ENCODE data around the gene NAV1. TPM values are rescaled to one million over a fixed set of nuclear protein-coding genes. Genes with fewer than 3 reads are reported as not detected.
"Not testable (repeated sequence)": the region's sequence is repeated elsewhere in the genome, so short reads cannot be mapped to it uniquely, and the experiment has no call there.

Gene NAV1
- polyA plus RNA-seq, 1 donor (not counting 4 experiments of a cell fraction or from before 2014, with no cell fraction given), result 13.2 TPM

DNA sequence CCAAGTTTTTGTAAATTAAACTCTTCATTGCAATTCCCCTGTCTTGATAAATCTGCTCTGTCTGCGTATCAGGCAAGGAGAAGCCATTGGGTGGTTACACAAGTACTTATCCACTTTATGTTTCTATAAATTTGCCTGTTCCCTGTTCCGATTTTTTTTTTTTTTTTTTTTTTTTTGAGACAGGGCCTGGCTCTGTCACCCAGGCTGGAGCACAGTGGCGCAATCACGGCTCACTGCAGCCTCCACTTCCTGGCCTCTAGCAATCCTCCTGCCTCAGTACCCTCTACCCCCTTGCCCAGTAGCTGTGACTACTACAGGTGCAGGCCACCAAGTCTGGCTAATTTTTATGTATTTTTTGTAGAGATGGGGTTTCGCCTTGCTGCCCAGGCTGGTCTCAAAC is 20.9 kb upstream of the NAV1 start:
- peak overlapping the region; percentile 54 for H2AFZ ChIP-seq (ENCODE audit: control insufficient read depth, low read length)
- DNase-seq (ENCODE audit: low read depth, low spot score), result no peak
- peak overlapping the region; percentile 68 for H3K27ac ChIP-seq (ENCODE audit: control insufficient read depth, insufficient read depth, low read length)
- no peaks in the 10 kb centered on the region for H3K79me2 ChIP-seq (ENCODE audit: control insufficient read depth, insufficient read depth, low read length)
- H3K9me3 ChIP-seq (ENCODE audit: control insufficient read depth, low read depth, low read length), result no peaks in the 10 kb centered on the region
- peak overlapping the region; percentile 62 for H3K4me2 ChIP-seq (ENCODE audit: control insufficient read depth, extremely low read depth, insufficient read depth, low read depth, low read length)
- peaks cover 32% of the 10 kb centered on the region for H3K4me1 ChIP-seq (ENCODE audit: control insufficient read depth, extremely low read depth, insufficient read depth, low read length)
- H3K9ac ChIP-seq (ENCODE audit: control insufficient read depth, extremely low read depth, insufficient read depth, low read length), result peak overlapping the region; percentile 37
- no peaks in the 10 kb centered on the region for H3K27me3 ChIP-seq (ENCODE audit: control insufficient read depth, extremely low read depth, insufficient read depth, low read length)
- H3K9me1 ChIP-seq (ENCODE audit: control insufficient read depth, extremely low read depth, insufficient read depth, low read length), result no peaks in the 10 kb centered on the region
- dilution Hi-C loops (cut with MboI; ENCODE audit: extremely low pct_ligation_motif_present, low sequenced_read_pairs), result no loop called here
- H3K4me3 ChIP-seq (ENCODE audit: control insufficient read depth in 2 of 3, extremely low read depth in 1 of 3, insufficient read depth in 2 of 3, low read depth in 1 of 3, low read length in 3 of 3), result no peak overlapping the region
- no peaks in the 10 kb centered on the region for H4K20me1 ChIP-seq (ENCODE audit: control insufficient read depth, extremely low read depth, insufficient read depth, low read length)
- H3K36me3 ChIP-seq (ENCODE audit: control insufficient read depth in 2 of 2, extremely low read depth in 1 of 2, insufficient read depth in 2 of 2, low read length in 2 of 2), result no peaks in the 10 kb centered on the region
- FAIRE-seq, result no peak
- TF ChIP-seq EZH2 (IDR thresholded peaks at IDR 0.05; ENCODE audit: low read length), result no peak
- TF ChIP-seq, protein P1, sequence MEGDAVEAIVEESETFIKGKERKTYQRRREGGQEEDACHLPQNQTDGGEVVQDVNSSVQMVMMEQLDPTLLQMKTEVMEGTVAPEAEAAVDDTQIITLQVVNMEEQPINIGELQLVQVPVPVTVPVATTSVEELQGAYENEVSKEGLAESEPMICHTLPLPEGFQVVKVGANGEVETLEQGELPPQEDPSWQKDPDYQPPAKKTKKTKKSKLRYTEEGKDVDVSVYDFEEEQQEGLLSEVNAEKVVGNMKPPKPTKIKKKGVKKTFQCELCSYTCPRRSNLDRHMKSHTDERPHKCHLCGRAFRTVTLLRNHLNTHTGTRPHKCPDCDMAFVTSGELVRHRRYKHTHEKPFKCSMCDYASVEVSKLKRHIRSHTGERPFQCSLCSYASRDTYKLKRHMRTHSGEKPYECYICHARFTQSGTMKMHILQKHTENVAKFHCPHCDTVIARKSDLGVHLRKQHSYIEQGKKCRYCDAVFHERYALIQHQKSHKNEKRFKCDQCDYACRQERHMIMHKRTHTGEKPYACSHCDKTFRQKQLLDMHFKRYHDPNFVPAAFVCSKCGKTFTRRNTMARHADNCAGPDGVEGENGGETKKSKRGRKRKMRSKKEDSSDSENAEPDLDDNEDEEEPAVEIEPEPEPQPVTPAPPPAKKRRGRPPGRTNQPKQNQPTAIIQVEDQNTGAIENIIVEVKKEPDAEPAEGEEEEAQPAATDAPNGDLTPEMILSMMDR (optimal IDR thresholded peaks at IDR 0.05 in 1 of 3, IDR thresholded peaks at IDR 0.05 in 1 of 3, conservative IDR thresholded peaks at IDR 0.05 in 1 of 3; ENCODE audit: extremely low read depth in 1 of 3, insufficient read depth in 2 of 3, low read length in 3 of 3), result no peak

DNA sequence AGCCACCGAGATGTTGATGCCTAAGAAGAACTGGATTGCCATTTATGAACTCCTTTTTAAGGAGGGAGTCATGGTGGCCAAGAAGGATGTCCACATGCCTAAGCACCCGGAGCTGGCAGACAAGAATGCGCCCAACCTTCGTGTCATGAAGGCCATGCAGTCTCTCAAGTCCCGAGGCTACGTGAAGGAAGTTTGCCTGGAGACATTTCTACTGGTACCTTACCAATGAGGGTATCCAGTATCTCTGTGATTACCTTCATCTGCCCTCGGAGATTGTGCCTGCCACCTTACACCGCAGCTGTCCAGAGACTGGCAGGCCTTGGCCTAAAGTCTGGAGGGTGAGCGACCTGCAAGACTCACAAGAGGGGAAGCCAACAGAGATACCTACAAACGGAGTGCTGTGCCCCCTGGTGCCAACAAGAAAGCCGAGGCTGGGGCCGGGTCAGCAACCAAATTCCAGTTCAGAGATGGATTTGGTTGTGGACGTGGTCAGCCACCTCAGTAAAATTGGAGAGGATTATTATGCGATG is 18.8 kb upstream of the NAV1 start:
- H2AFZ ChIP-seq (ENCODE audit: control insufficient read depth, low read length); H3K36me3 ChIP-seq (ENCODE audit: control insufficient read depth in 2 of 2, extremely low read depth in 1 of 2, insufficient read depth in 2 of 2, low read length in 2 of 2); H3K4me2 ChIP-seq (ENCODE audit: control insufficient read depth, extremely low read depth, insufficient read depth, low read depth, low read length); DNase-seq (ENCODE audit: low read depth, low spot score); H3K27me3 ChIP-seq (ENCODE audit: control insufficient read depth, extremely low read depth, insufficient read depth, low read length); H4K20me1 ChIP-seq (ENCODE audit: control insufficient read depth, extremely low read depth, insufficient read depth, low read length); H3K27ac ChIP-seq (ENCODE audit: control insufficient read depth, insufficient read depth, low read length); H3K9ac ChIP-seq (ENCODE audit: control insufficient read depth, extremely low read depth, insufficient read depth, low read length); H3K79me2 ChIP-seq (ENCODE audit: control insufficient read depth, insufficient read depth, low read length); H3K4me3 ChIP-seq (ENCODE audit: control insufficient read depth in 2 of 3, extremely low read depth in 1 of 3, insufficient read depth in 2 of 3, low read depth in 1 of 3, low read length in 3 of 3); H3K9me1 ChIP-seq (ENCODE audit: control insufficient read depth, extremely low read depth, insufficient read depth, low read length); H3K9me3 ChIP-seq (ENCODE audit: control insufficient read depth, low read depth, low read length); FAIRE-seq; dilution Hi-C loops (cut with MboI; ENCODE audit: extremely low pct_ligation_motif_present, low sequenced_read_pairs): not testable (repeated sequence)
- H3K4me1 ChIP-seq (ENCODE audit: control insufficient read depth, extremely low read depth, insufficient read depth, low read length), result peaks cover 32% of the 10 kb centered on the region

DNA sequence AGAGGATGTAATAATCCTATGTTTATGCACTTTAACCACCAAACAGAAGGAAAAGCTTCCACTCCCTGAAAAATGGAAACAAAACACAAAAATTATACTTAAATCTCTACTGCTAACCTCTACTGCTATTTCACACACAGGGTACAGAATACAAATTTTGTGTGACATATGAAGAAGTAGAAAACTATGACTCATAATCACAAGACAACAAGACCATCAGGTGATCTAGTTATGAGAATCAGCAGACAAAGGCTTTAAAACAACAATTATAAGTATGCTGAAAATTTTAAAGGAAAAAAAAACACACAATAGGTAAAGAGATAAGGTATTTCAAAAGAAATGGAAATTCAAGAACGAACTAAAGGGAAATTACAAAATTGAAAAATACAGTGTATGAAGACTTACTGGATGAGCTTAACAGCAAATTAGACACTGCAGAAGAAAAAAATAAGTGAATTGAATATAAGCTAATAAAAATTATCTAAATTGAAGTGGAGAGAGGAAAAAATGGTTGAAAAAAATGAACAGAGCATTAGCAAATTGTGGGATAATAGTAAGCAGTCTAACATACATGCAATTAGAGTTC is 13.6 kb upstream of the NAV1 start:
- TF ChIP-seq, protein P1 (optimal IDR thresholded peaks at IDR 0.05 in 1 of 3, IDR thresholded peaks at IDR 0.05 in 1 of 3, conservative IDR thresholded peaks at IDR 0.05 in 1 of 3; ENCODE audit: extremely low read depth in 1 of 3, insufficient read depth in 2 of 3, low read length in 3 of 3), result no peak
- TF ChIP-seq EZH2 (IDR thresholded peaks at IDR 0.05; ENCODE audit: low read length), result no peak
- dilution Hi-C loops (cut with MboI; ENCODE audit: extremely low pct_ligation_motif_present, low sequenced_read_pairs), result no loop called here

More for the DNA sequence above, 13.6 kb upstream of the NAV1 start:
- Histone ChIP-seq H4K20me1 (ENCODE audit: control insufficient read depth, extremely low read depth, insufficient read depth, low read length) (no peaks in the 10 kb centered on the region), H3K27ac (ENCODE audit: control insufficient read depth, insufficient read depth, low read length) (no peak overlapping the region), H2AFZ (ENCODE audit: control insufficient read depth, low read length) (no peak overlapping the region), H3K36me3 (ENCODE audit: control insufficient read depth in 2 of 2, extremely low read depth in 1 of 2, insufficient read depth in 2 of 2, low read length in 2 of 2) (no peaks in the 10 kb centered on the region), H3K4me2 (ENCODE audit: control insufficient read depth, extremely low read depth, insufficient read depth, low read depth, low read length) (no peak overlapping the region), H3K27me3 (ENCODE audit: control insufficient read depth, extremely low read depth, insufficient read depth, low read length) (no peaks in the 10 kb centered on the region), H3K9ac (ENCODE audit: control insufficient read depth, extremely low read depth, insufficient read depth, low read length) (no peak overlapping the region), H3K4me3 (ENCODE audit: control insufficient read depth in 2 of 3, extremely low read depth in 1 of 3, insufficient read depth in 2 of 3, low read depth in 1 of 3, low read length in 3 of 3) (no peak overlapping the region), H3K9me1 (ENCODE audit: control insufficient read depth, extremely low read depth, insufficient read depth, low read length) (no peaks in the 10 kb centered on the region), H3K9me3 (ENCODE audit: control insufficient read depth, low read depth, low read length) (no peaks in the 10 kb centered on the region), H3K4me1 (ENCODE audit: control insufficient read depth, extremely low read depth, insufficient read depth, low read length) (peaks cover 4% of the 10 kb centered on the region), H3K79me2 (ENCODE audit: control insufficient read depth, insufficient read depth, low read length) (no peaks in the 10 kb centered on the region)
- DNase-seq (ENCODE audit: low read depth, low spot score), result no peak
- FAIRE-seq, result no peak
